Loucy (cell line): ENCODE results near the gene CAMTA1.

Experiments
- H2AFZ ChIP-seq: fragments of 200-600 bp; sonication (generic); 2 replicates; pipeline ENCODE4 v1.6.0; 2016; ENCODE audit warnings: antibody characterized with exemption, mild to moderate bottlenecking, low read length, moderate library complexity
- H3F3A ChIP-seq: fragments of 200-600 bp; 2 replicates; pipeline ENCODE4 v1.6.0; 2016; ENCODE audit warnings: antibody characterized with exemption, low read depth, mild to moderate bottlenecking
- H3K27me3 ChIP-seq: fragments of 200-600 bp; sonication (generic); 2 replicates; pipeline ENCODE4 v1.6.1; 2014; ENCODE audit warnings: low read length, mild to moderate bottlenecking; ENCODE audit not compliant: insufficient read depth, poor library complexity, severe bottlenecking
- H3K36me3 ChIP-seq: fragments of 200-600 bp; sonication (generic); 2 replicates; pipeline ENCODE4 v1.6.1; 2016; ENCODE audit warnings: low read length; ENCODE audit not compliant: insufficient read depth
- H3K4me1 ChIP-seq: fragments of 200-600 bp; sonication (generic); 2 replicates; pipeline ENCODE4 v1.5.1; 2014; ENCODE audit warnings: low read length, mild to moderate bottlenecking; ENCODE audit not compliant: insufficient read depth, poor library complexity, severe bottlenecking
- H3K4me2 ChIP-seq: fragments of 200-600 bp; sonication (generic); 2 replicates; pipeline ENCODE4 v1.6.0; 2014; ENCODE audit warnings: antibody characterized with exemption, low read length, low read depth, mild to moderate bottlenecking; ENCODE audit not compliant: poor library complexity, severe bottlenecking
- H3K4me3 ChIP-seq: fragments of 200-600 bp; sonication (generic); 2 replicates; pipeline ENCODE4 v1.5.1; 2014; ENCODE audit warnings: low read length, mild to moderate bottlenecking, mixed read lengths; ENCODE audit not compliant: poor library complexity, severe bottlenecking
- H3K79me2 ChIP-seq: fragments of 200-600 bp; sonication (generic); 2 replicates; pipeline ENCODE4 v1.6.1; 2014; ENCODE audit warnings: low read length; ENCODE audit not compliant: insufficient read depth
- H3K9ac ChIP-seq: fragments of 200-600 bp; sonication (generic); 2 replicates; pipeline ENCODE4 v1.6.0; 2014; ENCODE audit warnings: mild to moderate bottlenecking, low read depth, low read length, moderate library complexity; ENCODE audit not compliant: poor library complexity, severe bottlenecking
- H3K9me2 ChIP-seq: fragments of 200-600 bp; sonication (generic); replicated peaks from 2 replicates; pipeline ENCODE4 v1.6.1; 2016; ENCODE audit warnings: low read depth, low read length, mixed read lengths
- H3K9me3 ChIP-seq: fragments of 200-600 bp; sonication (generic); 2 replicates; pipeline ENCODE4 v1.6.1; 2014; ENCODE audit warnings: mild to moderate bottlenecking, antibody characterized with exemption, low read length, low read depth; ENCODE audit not compliant: insufficient read depth
- H4K20me1 ChIP-seq: fragments of 200-600 bp; sonication (generic); 2 replicates; pipeline ENCODE4 v1.6.0; 2014; ENCODE audit warnings: antibody characterized with exemption, low read length, mild to moderate bottlenecking; ENCODE audit not compliant: insufficient read depth, poor library complexity, severe bottlenecking
- EZH2phosphoT487 ChIP-seq: fragments of 200-600 bp; IDR thresholded peaks from 2 replicates; pipeline ENCODE4 v1.6.1; 2018; ENCODE audit warnings: antibody characterized with exemption, mild to moderate bottlenecking, moderate library complexity, borderline replicate concordance
- TF ChIP-seq, protein P1 (sequence below): fragments of 200-600 bp; sonication (generic); conservative IDR thresholded peaks from 2 replicates; pipeline ENCODE4 v1.5.1; 2014; ENCODE audit warnings: mild to moderate bottlenecking, antibody characterized with exemption, low read length

Gene CAMTA1

DNA sequence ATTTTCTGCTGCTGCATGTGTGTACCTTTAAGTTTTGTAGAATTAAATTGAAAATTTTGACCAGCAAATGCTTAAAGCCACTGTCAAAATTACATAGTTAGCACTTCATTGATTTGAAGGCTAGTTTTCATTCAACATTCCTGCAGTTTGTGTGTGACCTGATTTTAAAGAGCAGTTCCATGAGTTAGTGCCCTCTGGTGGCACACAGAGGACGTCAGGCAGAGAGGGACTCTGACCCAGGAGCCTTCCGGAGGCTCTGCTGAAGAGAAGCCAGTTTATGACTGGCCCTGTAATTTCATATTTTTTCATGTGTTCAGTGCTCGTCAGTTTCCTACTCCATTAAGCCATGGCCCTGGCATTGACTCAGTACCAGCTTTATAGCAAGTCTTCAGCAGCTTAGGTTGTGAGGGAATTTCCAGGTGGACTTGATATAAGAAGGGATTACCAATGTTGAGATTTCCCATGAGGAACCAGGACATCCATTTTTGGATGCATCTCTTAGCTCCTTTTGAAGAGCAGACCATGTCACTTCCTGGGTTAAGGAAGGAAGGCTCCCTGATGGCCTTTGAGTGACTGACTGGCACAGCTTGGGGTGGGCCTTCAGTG is 104.7 kb downstream of the CAMTA1 start:
- H3K4me1 ChIP-seq, result no peaks in the 10 kb centered on the region
- no peak overlapping the region for H2AFZ ChIP-seq
- no peaks in the 10 kb centered on the region for H3K27me3 ChIP-seq
- peaks cover 4% of the 10 kb centered on the region; the same call in 1 of the 2 replicates for H3K36me3 ChIP-seq
- no peak overlapping the region for H3K4me2 ChIP-seq
- H3K9me2 ChIP-seq, result no peaks in the 10 kb centered on the region
- TF ChIP-seq, protein P1, sequence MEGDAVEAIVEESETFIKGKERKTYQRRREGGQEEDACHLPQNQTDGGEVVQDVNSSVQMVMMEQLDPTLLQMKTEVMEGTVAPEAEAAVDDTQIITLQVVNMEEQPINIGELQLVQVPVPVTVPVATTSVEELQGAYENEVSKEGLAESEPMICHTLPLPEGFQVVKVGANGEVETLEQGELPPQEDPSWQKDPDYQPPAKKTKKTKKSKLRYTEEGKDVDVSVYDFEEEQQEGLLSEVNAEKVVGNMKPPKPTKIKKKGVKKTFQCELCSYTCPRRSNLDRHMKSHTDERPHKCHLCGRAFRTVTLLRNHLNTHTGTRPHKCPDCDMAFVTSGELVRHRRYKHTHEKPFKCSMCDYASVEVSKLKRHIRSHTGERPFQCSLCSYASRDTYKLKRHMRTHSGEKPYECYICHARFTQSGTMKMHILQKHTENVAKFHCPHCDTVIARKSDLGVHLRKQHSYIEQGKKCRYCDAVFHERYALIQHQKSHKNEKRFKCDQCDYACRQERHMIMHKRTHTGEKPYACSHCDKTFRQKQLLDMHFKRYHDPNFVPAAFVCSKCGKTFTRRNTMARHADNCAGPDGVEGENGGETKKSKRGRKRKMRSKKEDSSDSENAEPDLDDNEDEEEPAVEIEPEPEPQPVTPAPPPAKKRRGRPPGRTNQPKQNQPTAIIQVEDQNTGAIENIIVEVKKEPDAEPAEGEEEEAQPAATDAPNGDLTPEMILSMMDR, result peak; percentile 87
- no peak for TF ChIP-seq EZH2phosphoT487
- no peaks in the 10 kb centered on the region for H3K9me3 ChIP-seq
- H3K9ac ChIP-seq, result no peak overlapping the region
- H3K79me2 ChIP-seq, result no peaks in the 10 kb centered on the region
- no peaks in the 10 kb centered on the region for H4K20me1 ChIP-seq
- no peaks in the 10 kb centered on the region for H3F3A ChIP-seq
- H3K4me3 ChIP-seq, result no peak overlapping the region

DNA sequence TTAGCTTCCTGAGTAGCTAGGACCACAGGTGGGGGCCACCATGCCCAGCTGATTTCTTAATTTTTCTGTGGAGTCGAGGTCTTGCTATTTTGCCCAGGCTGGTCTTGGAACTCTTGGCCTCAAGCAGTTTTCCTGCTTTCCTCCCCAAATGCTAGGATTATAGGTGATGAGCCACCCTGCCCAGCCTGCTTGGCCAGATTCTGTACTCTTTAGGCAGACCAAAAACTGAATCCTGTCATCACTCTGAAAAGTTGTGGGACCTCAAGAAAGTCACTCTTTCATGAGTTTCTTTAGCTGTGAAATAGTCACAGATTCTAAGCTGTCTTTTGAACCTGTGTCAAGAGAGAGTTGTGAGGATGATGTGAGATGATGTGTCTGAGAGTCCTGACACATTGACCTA is 105.4 kb downstream of the CAMTA1 start:
- Histone ChIP-seq H3K4me1 (no peaks in the 10 kb centered on the region), H4K20me1 (no peaks in the 10 kb centered on the region), H3K79me2 (no peaks in the 10 kb centered on the region), H3K4me3 (no peak overlapping the region), H2AFZ (no peak overlapping the region), H3K4me2 (no peak overlapping the region), H3K9ac (no peak overlapping the region), H3K9me2 (no peaks in the 10 kb centered on the region), H3F3A (no peaks in the 10 kb centered on the region), H3K27me3 (no peaks in the 10 kb centered on the region), H3K9me3 (no peaks in the 10 kb centered on the region), H3K36me3 (peaks cover 4% of the 10 kb centered on the region; the same call in 1 of the 2 replicates)
- no peak for TF ChIP-seq EZH2phosphoT487
- TF ChIP-seq, protein P1, result no peak

DNA sequence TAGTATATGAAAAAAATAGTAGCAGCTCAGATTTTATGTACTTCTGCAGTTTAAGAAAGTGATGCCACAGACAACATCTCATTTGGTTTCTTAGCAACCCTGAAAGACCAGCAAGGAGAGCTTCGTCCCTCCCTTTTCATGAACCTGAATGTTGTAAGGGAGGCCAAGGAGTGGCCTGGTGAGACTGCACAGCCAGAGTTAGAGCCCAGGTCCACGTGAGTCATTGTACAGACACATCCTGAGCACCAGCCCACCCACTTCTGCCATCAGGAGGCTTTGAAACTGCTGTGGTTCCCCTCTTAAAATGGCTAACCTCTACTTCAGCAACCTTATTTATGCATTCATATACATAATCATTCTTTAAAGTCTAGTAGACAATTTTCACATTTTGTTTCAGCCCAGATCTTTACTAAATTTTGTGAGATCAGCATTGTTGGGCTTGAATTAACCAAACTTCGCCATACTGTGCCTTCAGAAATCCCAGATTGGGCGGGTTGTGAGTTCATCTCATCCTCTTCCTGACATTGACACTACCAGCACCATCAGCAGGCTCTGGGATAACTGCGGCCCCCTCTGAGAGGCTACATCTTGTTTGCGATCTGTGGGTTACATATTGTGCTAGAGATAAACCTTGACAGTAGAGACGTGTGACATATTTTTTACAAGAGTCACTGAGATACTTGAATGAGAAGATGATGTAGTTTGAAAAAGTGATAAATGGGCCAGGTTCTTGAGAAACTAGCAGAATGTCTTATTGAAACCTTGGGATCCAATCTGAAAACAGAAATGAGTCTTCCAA is 106.7 kb downstream of the CAMTA1 start:
- Histone ChIP-seq H3F3A (no peaks in the 10 kb centered on the region), H3K9ac (no peak overlapping the region), H4K20me1 (no peaks in the 10 kb centered on the region), H3K9me3 (no peaks in the 10 kb centered on the region), H3K36me3 (peaks cover 4% of the 10 kb centered on the region; the same call in 1 of the 2 replicates), H3K27me3 (no peaks in the 10 kb centered on the region), H3K4me1 (no peaks in the 10 kb centered on the region), H3K79me2 (no peaks in the 10 kb centered on the region), H3K4me3 (no peak overlapping the region), H3K9me2 (no peaks in the 10 kb centered on the region), H3K4me2 (no peak overlapping the region), H2AFZ (no peak overlapping the region)
- TF ChIP-seq, protein P1, result no peak
- TF ChIP-seq EZH2phosphoT487, result no peak
